BJ (cell line): Measurements from ENCODE around the gene DNAH9. TPM values are rescaled to one million over a fixed set of nuclear protein-coding genes. Genes with fewer than 3 reads are reported as not detected.

ENCODE experiments used
- CTCF ChIA-PET: fragments of 350-600 bp; formaldehyde crosslinking; extraction: SDS; loops from one replicate; lab custom pipeline; 2021; ENCODE audit warnings: antibody characterized with exemption, inconsistent platforms; lab: Yijun Ruan, JAX
- POLR2A ChIA-PET: fragments of 300-600 bp; sonication (Branson Sonifier 250); formaldehyde crosslinking; extraction: SDS; loops from one replicate; lab custom pipeline; 2021; ENCODE audit warnings: antibody characterized with exemption; lab: Charles Lee
- DNase-seq: peaks from one replicate; pipeline ENCODE4 v3.0.0-alpha.2; 2011; ENCODE audit warnings: low read depth
- H3K27me3 ChIP-seq: 2 replicates; pipeline ENCODE4 v1.6.0; 2011; ENCODE audit warnings: low read length; ENCODE audit not compliant: control insufficient read depth, insufficient read depth
- H3K36me3 ChIP-seq: 2 replicates; pipeline ENCODE4 v1.5.1; 2011; ENCODE audit warnings: low read length; ENCODE audit not compliant: control insufficient read depth, insufficient read depth
- H3K4me3 ChIP-seq: 2 replicates; pipeline ENCODE4 v1.5.1; 2011; ENCODE audit warnings: low read depth, mild to moderate bottlenecking, control low read depth, low read length
- polyA plus RNA-seq: library from polyadenylated mRNA; depleted of rRNA; stranded (reverse); fragments of >200 nt; gene quantifications from 2 replicates; pipeline ENCODE4 v1.2.3, GENCODE V29; 2011
- TF ChIP-seq, protein P1 (sequence below): IDR thresholded peaks from 2 replicates; pipeline ENCODE4 v1.5.1; 2011; ENCODE audit warnings: low read depth, mild to moderate bottlenecking, control low read depth, inconsistent platforms, low read length, moderate library complexity; ENCODE audit not compliant: insufficient read depth

Gene DNAH9
- polyA plus RNA-seq, 1 experiment = not detected

DNA sequence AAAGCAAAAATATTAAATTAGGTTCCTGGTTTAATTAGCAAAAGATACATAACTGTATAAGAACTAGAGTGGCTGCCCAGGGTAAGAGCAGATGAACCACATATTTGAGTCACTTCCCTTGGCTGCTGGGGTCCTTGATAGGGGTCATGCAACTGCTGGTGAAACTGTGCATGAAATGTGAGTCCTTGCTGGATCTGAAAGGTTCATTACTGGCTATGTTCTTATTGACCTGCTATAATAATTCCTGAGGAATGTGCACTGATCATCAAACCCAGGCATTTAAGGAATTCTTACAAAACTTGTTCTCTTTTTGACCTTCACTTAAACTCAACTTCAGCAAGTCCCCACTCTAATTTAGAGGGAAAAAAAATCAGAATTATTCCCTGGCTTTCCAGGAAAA, 215.6 kb downstream of the DNAH9 start:
- POLR2A ChIA-PET = no interaction called here
- TF ChIP-seq, protein P1, sequence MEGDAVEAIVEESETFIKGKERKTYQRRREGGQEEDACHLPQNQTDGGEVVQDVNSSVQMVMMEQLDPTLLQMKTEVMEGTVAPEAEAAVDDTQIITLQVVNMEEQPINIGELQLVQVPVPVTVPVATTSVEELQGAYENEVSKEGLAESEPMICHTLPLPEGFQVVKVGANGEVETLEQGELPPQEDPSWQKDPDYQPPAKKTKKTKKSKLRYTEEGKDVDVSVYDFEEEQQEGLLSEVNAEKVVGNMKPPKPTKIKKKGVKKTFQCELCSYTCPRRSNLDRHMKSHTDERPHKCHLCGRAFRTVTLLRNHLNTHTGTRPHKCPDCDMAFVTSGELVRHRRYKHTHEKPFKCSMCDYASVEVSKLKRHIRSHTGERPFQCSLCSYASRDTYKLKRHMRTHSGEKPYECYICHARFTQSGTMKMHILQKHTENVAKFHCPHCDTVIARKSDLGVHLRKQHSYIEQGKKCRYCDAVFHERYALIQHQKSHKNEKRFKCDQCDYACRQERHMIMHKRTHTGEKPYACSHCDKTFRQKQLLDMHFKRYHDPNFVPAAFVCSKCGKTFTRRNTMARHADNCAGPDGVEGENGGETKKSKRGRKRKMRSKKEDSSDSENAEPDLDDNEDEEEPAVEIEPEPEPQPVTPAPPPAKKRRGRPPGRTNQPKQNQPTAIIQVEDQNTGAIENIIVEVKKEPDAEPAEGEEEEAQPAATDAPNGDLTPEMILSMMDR = no peak
- CTCF ChIA-PET = no interaction called here
- H3K27me3 ChIP-seq = no peaks in the 10 kb centered on the region
- no peak overlapping the region for H3K4me3 ChIP-seq
- H3K36me3 ChIP-seq = no peaks in the 10 kb centered on the region
- no peak for DNase-seq

DNA sequence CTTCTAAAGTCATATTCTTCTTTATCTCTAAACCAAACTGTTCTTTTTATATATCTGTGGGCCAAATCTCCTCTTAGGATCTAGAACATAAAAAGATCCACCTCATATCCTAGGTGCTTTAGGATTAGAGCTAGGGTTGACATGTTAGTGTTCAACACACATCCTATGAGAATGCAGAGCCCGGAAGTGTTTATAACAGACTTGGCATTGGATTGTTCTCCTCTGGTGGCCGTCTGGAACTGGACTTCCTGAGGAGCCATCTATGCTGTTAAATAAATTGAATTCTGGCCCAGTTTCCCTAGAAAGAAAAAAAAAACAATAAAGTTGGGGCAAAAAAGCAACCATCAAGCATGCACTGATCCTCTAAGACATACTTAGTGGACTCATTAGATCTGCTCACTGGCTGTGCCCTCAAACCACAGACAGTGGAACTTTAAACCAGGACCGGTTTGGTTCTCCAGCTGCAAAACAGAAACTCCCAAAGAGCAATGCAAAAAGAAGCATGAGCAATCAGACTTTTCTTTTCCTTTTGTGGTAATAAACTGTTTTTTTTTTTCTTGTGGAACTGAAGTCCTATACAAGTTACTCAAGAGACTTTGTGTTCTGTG, 216.5 kb downstream of the DNAH9 start:
- TF ChIP-seq, protein P1 = no peak
- DNase-seq = no peak
- POLR2A ChIA-PET = no interaction called here
- CTCF ChIA-PET = no interaction called here
- H3K4me3 ChIP-seq = no peak overlapping the region
- no peaks in the 10 kb centered on the region for H3K36me3 ChIP-seq
- H3K27me3 ChIP-seq = no peaks in the 10 kb centered on the region

DNA sequence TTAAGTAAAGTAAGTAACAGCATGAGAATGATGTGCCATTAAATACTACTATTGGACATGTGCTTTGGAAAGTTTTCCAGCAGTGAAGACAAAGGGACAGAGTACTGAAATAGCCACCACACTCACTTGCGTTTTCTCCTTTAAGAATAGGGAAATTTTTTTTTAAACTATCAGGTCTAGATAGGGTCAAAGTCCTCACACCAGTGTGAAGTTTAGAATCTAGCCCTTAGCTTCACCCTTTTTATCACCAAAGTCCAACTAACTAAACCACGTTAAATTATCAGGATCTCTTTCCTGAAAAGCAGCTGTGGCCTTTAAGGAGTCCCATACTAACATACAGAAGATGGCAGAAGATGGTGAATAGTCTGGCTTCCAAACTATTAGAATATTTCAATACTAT, 218.1 kb downstream of the DNAH9 start:
- CTCF ChIA-PET = no interaction called here
- no peaks in the 10 kb centered on the region for H3K27me3 ChIP-seq
- TF ChIP-seq, protein P1 = no peak
- no peak for DNase-seq
- POLR2A ChIA-PET = no interaction called here
- H3K36me3 ChIP-seq = no peaks in the 10 kb centered on the region
- H3K4me3 ChIP-seq = no peak overlapping the region

DNA sequence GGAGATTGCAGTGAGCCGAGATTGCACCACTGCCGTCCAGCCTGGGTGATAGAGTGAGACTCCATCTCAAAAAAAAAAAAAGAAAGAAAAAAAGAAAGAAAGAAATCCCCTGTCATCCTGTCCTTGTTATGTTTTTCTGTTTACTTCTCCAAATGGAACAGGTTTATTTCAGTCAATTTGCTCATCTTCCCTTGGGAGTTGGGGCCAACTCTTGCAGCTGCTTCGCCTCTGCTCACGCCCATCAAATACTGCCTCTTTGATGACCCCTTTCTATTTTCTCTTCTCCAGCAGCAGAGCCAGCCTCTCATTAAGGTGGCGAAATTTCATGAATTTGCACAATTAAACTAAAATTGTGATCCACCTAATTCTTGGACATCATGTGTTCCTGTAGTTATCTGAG, 225.6 kb downstream of the DNAH9 start:
- ChIA-PET CTCF (no interaction called here), POLR2A (no interaction called here)
- no peak for DNase-seq
- H3K27me3 ChIP-seq = no peaks in the 10 kb centered on the region
- no peak overlapping the region for H3K4me3 ChIP-seq
- no peaks in the 10 kb centered on the region for H3K36me3 ChIP-seq
- TF ChIP-seq, protein P1 = no peak

DNA sequence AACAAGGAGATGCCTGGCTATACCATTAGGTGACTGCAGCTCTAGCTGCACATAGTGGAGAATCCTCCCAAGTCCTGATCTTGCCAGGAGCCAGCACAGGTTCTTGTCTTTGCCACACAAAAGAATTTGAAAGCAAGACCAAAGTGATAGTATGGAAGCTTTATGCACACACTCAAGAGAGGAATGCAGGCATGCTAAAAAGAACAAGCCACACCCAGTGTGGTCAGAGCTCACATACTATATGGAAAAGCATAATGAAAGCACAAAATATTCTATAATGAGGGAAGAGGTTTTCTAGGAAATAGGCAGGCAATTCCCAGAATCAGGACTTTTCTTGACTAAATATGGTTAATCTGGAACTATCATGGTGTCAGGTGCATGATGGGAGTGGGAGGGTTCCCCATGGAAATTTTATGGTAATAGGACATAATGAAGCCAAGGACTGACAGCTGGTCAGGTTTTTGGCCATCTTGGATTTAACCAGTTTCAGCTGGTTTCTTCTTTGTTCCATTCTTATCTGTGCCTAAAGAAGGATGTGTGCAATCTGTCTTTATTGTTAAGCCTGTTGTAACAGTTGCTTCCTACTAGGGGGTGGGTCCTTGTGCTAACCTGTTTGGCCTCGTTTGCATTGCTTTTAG, 227.4 kb downstream of the DNAH9 start:
- Histone ChIP-seq H3K4me3 (no peak overlapping the region), H3K36me3 (no peaks in the 10 kb centered on the region), H3K27me3 (no peaks in the 10 kb centered on the region)
- POLR2A ChIA-PET = no interaction called here
- CTCF ChIA-PET = no interaction called here
- DNase-seq = no peak
- TF ChIP-seq, protein P1 = no peak
